G401 (cell line): ENCODE results near the gene IRS1. TPM values are rescaled to one million over a fixed set of nuclear protein-coding genes. Genes with fewer than 3 reads are reported as not detected.

ENCODE experiments used
- DNase-seq: peaks from one replicate; pipeline ENCODE4 v3.0.0-alpha.2; 2015; ENCODE audit warnings: low spot score
- in situ Hi-C: cut with HindIII; loops from 2 replicates; pipeline ENCODE4 v1.10.0; 2016; ENCODE audit warnings: low sequenced_read_pairs, mixed read lengths
- total RNA-seq: library from RNA; depleted of rRNA; stranded (reverse); fragments of >200 nt; shearing (Covaris generic); gene quantifications from 2 replicates; pipeline ENCODE4 v1.2.3, GENCODE V29; 2014

Gene IRS1
- total RNA-seq, 1 experiment from 2014 or later = 24.6 TPM

DNA sequence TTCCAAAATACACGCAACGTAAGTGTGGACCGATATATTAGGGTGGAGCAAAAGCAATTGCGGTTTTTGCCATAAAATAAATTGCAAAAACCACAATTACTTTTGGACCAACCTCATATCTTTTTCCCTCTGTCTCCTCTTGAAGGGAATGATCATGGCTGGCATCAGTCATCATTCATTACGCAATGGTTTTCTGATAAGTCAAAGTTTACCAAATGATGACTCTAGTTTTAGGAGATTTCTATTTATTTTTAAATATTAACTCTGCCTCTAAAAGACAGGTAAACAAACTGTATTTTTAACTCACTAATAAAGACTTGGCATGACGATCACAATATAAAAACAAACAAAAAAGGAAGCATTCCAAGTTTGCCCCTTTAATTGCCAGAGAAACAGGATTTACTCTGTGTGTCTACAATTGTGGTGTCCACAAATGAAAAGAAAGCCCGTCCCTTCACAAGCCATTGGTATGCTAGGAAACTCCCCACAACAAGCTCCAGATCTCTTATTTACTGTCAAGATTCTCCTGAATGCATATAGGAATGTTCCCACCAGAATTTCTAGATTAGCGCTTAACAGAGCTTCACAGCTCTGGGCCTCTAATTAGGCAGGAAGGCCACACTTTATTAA is 61.3 kb downstream of the IRS1 start:
- no peak for DNase-seq
- in situ Hi-C loops = no loop called here

DNA sequence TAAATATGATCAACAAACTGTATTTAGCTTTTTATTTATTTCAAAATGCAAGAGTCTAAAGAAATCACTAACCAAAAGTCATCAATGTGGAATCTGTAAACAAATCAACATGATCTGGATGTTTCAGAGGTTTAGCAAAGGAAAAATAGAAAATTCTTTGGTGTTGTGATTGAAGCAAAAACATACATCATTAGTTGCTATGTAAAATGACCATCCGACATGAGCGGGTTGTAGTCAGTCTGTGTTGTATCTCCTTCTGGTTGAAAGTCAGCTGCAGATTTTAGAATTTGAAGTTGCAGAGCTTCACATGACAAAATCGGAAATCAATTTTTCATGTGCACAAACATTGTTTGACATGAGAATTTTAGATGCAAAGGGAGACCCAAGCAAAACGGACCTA is 63.2 kb downstream of the IRS1 start:
- no peak for DNase-seq
- in situ Hi-C loops = no loop called here

- no peak for DNase-seq
- in situ Hi-C loops = no loop called here
These were observed 65.6 kb downstream of the IRS1 start for GRCh38 chr2:226733927-226734564.

DNA sequence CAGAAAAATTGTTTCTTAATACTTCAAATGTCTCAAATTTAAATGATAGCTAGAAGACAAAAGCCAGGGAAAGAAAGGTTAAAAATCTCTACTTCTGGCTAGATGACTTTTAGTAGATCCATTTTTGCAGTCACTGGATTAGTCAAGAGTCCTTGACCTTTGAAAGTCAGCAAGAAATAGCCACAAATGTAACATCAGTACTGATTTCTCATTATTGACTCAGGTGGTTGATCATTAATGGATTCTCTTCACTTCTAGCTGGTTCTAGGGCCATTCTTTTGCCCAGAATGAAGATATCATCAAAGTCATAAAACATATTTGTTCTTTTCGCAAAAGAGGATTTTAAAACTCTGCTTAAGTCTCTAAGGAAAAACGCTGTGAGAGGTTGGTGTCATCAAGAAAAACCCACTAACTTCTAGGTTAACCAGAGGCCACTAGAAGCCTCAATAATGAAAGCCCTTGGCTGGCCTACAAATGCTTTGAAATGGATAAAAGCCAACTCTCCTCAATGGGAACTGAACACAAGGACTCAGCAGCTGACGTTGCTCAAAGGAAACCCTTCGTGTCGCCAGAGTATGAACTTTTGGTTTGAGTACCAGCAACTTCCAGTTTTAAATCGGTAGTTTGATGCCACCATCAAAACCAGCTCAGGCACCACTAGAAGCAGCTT is 66.3 kb downstream of the IRS1 start:
- peak; percentile 19 for DNase-seq
- in situ Hi-C loops = no loop called here

- in situ Hi-C loops = no loop called here
- no peak for DNase-seq
These were observed 67.0 kb downstream of the IRS1 start for GRCh38 chr2:226732478-226733188.

GRCh38 chr2:226730481-226730880 is 69.1 kb downstream of the IRS1 start:
- peak; percentile 46 for DNase-seq
- in situ Hi-C loops = no loop called here

GRCh38 chr2:226728996-226729395 is 70.6 kb downstream of the IRS1 start:
- DNase-seq = no peak
- in situ Hi-C loops = no loop called here

DNA sequence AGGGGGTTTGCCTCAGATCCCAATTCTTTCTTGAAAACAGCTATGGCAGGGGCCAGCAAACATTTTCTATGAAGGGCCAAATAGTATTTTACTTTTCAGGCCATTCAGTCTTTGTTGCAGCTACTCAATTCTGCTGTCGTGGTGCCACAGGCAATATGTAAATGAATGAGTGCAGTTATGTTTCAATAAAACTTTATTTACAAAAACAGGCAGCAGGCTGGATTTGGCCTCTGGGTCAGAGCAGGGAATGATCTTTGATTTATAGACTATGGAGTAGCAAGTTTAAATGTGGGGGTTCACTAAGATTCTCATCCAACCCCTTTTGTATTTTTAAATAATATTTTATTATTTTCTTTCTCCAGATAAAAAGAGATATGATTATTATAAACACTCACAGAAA is 72.4 kb downstream of the IRS1 start:
- in situ Hi-C loops = no loop called here
- DNase-seq = no peak

DNA sequence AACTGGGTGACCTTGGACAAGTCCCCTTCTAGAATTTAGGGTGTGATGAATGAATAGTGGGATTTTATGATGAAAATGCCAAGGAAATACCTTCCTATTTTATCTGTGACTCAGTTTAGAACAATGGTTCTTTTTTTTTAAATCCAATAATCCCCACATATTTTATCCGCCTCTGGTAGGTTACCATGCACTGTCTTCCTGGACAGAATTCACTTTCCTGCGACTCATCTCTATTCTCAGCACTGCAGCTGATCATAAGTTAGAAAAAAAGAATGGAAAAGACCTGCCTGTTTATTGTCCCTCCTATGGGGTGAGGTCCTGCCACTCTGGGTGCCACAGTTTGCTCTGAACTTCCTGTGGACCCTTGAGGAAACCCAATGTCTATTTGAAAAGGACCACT is 73.1 kb downstream of the IRS1 start:
- DNase-seq = no peak
- in situ Hi-C loops = no loop called here

DNA sequence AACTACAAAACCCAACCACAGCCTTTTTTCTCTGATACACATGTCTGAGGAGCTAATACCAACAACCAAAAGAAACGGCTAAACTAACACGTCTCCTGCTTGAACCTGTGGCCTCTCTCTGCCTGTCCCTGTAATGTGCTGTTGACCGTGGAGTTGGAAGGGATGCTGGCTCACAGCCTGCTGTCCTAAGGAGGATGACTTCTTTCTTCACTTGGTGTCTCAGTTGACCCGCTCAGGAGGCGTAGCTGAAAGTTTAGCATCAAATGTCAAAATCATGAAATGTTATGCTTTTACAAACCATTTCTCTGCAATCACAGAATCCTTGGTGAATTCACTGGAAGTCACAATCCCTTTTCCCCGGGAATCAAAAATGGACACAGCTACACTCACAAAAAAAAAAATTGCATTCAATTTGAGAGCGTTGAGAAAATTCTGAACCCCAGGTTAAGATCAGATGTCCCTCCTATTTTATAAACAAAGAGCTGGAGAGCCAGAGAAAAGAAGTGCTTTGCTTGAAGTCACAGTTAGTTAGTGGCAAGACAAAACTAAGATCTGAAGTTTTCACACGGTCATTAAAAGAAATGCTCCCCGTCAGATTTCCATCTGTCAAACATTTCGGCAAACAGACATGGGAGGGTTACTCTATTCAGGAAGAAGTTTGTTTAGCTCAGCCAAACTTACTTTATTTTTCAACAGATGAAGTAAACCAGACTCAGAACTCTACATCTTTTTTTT is 74.3 kb downstream of the IRS1 start:
- in situ Hi-C loops = no loop called here
- no peak for DNase-seq

DNA sequence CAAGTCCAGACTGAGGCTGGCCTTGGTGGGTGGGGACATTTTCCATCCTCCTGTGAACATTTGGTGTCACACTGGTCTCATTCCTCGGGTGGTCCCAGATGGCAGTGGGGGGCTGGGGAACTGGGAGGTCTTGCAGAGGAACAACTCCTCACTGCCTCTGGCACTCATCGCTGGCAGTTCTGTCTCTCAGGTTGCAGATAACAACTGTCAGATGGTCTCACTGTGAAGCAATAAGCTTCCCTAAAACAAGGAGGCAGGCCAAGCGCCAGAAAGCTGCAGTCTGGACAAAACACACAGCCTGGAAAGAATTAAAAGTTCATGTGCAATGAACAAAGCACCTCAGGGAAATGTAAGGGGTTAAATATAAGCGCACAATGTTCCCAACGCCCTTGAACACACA is 78.1 kb downstream of the IRS1 start:
- in situ Hi-C loops = no loop called here
- DNase-seq = peak; percentile 64

DNA sequence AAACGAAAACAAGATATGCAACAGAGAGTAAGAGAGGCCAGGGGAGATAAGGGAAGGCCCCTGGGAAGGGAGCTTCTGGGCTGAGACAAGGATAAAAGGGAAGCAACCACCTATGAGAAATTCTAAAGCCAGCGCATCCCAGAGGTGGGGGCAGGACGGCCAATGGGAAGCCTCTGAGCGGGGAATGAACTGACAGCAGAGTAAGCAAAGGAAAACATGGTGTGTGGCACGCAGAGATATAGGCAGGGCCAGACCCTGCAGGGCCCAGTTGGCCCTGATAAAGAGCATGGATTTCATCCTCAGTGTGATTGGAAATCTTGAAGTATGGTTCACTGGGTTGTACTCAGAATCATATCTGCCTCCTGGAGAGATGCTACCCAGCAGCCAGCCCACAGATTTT is 78.7 kb downstream of the IRS1 start:
- in situ Hi-C loops = no loop called here
- no peak for DNase-seq

DNA sequence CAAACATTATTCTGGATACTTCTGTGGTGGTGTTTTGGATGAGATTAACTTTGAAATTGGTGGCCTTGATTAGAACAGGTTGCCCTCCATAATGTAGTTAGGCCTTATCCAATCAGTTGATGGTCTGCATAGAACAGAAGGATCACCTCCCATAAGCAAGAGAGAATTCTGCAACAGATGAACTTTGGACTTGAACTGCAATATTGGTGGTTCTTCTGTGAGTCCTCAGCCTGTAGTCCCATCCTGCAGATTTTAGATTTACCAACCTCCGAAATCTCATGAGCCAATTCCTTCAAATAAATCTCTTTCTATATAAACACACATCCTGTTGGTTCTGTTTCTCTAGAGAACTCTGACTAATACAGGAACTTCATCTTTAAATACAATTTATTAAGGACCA is 81.9 kb downstream of the IRS1 start:
- DNase-seq = no peak
- in situ Hi-C loops = no loop called here

- DNase-seq = no peak
- in situ Hi-C loops = no loop called here
These were observed 83.5 kb downstream of the IRS1 start for GRCh38 chr2:226716126-226716525.

- in situ Hi-C loops = no loop called here
- DNase-seq = no peak
These were observed 84.2 kb downstream of the IRS1 start for GRCh38 chr2:226715347-226715990.

GRCh38 chr2:226712941-226713340 is 86.7 kb downstream of the IRS1 start:
- DNase-seq = no peak
- in situ Hi-C loops = no loop called here

DNA sequence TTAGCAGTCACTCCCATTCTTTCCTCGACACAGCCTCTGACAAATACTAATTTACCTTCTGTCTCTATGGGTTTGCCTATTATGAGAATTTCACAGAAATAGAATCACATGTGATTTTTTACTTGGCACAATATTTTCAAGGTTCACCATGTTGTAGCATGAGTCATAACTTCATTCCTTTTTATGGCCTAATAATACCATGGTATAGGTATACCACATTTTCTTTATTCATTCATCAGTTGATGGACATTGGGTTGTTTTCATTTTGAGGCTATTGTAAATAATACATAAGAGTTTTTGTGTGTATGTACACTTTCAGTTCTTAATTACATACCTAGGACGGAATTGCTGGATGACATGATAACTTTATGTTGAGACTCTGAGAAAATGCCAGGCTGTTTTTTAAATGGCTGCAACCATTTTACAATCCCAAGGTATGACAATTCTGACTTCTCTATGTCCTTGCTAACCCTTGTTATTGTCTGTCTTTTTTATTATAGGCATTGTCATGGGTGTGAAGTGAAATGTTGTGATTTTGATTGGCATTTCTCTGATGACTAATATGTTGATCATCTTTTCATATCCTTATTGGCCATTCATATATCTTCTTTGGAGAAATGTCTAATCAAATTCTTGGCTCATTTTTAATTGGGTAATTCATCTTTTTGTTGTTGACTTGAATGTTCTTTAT is 87.9 kb downstream of the IRS1 start:
- DNase-seq = no peak
- in situ Hi-C loops = no loop called here

GRCh38 chr2:226707499-226707898 is 92.1 kb downstream of the IRS1 start:
- in situ Hi-C loops = no loop called here
- no peak for DNase-seq

GRCh38 chr2:226705965-226706364 is 93.7 kb downstream of the IRS1 start:
- in situ Hi-C loops = no loop called here
- DNase-seq = no peak
